GDM1 (cell line): Measurements from ENCODE around the gene KCMF1.

Experiments
- DNase-seq: peaks from one replicate; lab custom pipeline; 2025; lab: John Stamatoyannopoulos, UW

The KCMF1 gene

DNA sequence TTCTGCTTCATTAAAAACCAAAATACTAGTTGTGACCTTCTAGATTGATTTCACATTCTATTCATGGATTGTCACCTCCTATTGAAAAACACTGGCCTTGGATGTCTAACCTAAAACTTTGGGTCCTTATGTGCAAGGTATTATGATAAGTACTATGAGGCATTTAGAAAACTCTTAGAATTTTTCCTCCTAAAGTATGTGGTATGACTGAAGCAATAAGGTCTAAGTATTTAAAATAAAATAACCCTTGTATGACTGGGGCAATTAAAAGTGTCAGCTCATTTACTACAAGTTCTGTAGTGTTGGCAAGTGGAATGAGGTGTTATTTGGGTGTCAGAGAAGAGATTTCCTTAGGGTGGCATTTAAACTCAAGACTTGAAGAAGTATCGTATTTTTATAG, 15.1 kb downstream of the KCMF1 start:
- no peak for DNase-seq

DNA sequence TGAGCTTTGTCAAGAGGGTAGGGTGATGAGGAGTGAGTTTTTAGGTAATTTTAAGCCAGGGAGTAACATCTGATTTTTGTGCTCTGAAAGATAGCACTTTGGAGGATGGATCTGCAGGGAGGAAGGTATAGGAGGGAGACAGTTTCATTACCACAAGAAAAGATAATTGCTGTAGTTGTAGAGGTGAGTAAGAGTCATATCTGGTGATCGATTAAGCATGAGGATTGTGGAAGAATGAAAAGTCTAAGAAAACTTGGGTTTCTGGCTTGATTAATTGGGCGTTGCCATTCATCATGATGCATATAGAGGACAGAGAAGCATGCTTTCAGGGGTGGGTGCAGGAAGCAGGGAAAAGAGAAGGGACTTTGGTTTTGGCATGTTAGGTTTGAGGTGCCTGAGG, 18.5 kb downstream of the KCMF1 start:
- DNase-seq, result no peak

DNA sequence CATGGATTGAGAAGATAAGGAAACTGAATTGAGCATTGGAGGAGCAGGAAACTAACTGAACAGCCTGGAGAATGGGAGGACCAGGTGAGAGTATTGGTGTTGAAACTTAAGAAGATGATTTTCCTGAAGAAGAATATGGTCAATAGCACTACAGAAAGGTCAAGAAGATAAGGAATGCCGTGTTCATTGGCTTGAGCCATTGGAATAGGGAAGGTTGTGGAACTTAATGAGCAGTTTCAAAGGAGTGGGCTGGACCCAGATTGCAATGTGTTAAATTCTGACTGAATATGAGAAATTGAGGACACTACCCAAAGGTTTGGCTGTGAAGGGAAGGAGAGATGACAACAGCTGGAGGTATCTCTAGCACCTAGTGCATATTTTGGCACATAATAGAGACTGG, 19.0 kb downstream of the KCMF1 start:
- no peak for DNase-seq

DNA sequence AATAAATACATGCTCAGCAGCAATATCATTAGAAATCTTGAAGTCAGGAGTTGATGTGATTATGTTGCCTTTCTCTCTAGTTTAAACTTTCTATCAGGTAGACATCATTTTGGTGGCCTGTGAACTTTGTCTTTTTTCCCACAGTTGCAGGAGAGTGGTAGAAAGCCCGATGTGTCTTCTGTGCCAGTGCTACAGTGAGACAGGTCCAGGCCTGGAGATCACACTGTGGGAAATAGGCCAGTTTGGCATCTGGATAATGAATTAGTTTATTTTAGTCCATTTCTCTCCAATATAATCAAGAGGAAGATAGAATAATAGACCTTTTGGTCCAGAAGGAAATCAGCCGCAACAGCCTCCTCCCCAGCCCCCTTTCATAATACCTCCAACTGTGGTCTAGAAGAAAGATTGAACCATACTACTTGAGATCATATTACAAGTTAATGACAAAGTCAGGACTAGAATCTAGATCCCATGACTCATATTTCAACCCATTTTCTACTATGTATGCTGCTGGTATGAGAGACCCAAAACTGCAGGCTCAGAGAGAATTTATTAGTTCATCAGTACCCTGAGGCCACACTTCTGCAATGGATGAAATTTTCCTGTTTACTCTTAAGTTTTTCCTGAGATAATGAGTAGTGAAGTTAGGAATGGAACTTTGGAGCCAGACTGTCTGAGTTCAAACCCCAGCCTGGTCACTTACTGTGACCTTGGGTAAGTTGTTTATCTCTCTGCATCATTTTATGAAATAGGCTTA, 20.6 kb downstream of the KCMF1 start:
- no peak for DNase-seq

DNA sequence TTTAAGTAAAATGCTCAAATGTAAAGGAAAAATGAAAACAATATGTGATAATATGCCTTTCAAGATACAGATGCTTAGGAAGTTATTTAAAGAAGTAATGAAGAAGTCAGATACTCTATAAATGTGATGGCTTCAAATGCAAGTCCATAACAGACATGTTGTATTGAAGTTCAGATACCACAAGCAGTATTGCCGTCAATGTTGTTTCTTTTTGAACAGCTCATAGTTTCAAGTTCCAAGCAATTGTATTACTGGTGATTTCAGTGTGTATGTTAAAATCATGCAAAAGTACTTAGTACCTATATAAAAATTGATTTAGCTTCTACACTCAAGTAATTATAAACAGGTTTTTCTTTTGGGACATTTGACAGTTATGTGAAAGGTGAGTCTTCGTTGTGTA, 24.9 kb downstream of the KCMF1 start:
- no peak for DNase-seq

DNA sequence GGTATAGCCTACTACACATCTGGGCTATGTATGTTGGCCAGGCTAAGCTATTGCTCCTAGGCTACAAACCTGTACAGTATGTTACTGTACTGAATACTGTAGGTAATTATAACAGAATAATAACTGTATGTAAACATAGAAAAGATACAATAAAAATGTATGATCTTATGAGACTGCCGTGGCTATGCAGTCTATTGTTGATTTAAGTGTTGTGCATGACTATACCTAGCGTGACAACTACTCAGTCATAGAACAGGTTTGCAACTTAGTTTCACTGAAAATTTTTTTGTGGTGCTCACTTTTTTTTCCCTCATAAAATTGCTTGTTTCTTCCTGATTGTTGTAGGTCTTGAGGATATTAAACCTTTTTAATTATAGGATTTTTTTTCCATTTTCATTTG, 25.9 kb downstream of the KCMF1 start:
- no peak for DNase-seq

DNA sequence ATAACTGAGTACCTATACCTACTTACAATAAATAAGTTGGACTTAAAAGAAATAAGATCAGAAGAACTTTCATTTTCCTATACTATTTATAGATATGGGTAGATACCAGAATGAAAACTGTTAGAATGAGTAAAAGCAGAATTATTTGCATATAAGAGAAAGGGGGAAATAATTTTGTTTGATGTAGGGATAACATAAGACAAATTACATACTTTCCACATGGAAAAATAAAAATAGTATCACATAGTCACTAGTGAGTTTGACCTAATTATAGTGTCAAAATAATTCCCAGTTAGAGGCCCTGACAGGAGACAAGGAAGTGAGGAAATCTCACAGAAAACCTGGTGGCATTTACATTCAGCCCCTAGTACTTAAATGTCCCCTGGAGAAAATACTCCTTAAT, 28.6 kb downstream of the KCMF1 start:
- DNase-seq, result no peak

DNA sequence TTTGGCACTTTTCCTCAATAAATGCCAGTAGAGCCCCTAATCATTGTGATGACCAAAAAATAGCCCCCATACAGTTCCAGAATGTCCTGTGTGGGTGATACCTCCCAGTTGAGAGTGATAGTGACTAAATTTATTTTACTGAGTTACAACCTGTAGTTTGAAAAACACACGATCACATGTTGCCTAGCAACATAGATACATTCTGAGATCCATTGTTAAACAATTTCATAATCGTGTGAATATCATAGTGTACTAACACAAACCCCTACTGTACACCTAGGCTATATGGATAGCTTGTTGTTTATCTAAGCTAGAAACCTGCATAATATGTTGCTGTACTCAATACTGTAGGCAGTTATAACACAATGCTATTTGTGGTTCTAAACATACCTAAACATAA, 30.6 kb downstream of the KCMF1 start:
- DNase-seq, result no peak

DNA sequence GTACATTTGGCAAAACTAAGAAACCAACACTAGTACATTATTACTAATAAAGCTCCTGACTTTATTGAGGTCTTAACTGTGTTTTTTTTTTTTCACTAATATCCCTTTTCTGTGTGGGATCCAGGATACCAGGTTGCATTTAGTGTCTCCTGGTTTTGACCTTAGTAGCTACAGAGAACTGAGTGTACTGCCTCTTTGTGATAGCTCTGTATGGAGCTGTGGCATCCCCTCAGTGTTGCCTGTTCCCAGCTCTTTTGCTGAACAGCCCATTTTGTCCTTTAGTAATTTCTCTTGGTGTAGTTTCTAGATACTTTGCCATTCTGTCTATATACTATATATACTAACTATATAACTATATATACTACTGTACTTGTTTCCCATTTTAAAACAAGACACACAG, 31.6 kb downstream of the KCMF1 start:
- DNase-seq, result no peak

DNA sequence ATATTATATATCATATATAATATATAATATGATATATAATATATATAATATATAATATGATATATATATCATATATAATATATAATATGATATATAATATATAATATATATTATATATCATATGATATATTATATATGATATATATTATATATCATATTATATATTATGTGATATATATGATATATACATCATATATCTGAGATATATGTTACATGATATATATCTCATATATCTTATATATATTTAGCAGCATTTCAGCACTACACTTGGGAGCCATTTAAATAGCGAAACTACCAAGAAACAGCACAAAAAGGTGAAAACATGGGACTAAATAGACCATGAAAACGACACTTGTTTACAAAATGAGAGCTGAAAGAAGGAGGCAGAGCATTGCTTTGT, 37.3 kb downstream of the KCMF1 start:
- DNase-seq, result no peak

DNA sequence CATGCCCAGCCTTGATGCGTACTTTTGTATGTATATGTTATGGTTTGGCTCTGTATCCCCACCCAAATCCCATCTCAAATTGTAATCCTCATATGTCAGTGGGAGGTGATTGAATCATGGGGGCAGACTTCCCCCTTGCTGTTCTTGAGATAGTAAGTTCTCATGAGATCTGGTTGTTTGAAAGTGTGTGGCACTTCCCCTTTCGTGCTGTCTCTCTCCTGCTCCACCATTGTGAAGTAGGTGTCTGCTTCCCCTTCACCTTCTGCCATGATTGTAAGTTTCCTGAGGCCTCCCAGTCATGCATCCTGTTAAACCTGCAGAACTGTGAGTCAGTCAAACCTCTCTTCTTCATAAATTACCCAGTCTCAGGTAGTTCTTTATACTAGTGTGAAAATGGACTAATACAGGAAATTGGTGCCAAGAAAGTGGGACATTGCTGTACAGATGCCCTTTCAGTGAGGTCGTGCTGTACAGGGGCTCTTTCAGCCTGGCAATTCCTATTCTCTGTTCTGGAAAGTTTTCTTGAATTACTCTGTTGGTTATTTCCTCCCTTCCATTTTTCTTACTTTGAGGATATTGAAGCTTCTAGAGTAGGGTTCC, 38.2 kb downstream of the KCMF1 start:
- DNase-seq, result peak; percentile 42

DNA sequence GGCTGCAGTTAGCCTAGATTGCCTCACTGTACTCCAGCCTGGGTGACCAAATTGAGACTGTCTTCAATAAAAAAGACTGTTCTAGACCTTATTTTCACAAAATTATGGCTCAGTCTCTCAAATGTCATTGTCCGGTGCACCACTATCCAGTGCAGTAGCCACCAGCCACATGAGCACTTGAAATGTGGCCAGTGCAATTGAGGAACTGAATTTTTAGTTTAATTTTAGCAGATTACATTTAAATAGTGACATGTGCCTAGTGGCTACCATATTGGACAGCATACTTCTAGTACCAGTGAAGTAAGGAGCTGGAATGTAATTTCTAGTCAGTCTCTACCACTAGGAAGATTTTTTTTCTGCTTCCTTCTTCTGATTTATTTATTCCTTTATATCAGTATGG, 39.4 kb downstream of the KCMF1 start:
- no peak for DNase-seq

DNA sequence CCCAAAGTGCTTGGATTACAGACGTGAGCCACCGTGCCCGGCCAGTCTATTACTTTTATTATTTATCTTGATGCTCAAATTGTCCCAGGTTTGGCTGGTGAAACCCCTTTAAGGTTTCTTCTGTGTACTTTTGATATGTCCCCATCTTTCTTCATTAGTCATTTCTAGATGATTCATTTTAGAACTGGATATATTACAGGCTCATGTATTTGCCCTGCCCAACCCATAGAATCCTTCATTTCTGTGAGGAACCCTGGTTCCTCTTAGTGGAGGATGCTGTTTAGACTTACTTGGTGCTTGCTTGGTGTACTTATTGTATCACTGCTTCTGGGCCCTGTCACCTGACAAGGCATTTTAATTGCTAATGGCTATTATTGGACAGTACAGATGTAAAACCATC, 40.1 kb downstream of the KCMF1 start:
- DNase-seq, result no peak

DNA sequence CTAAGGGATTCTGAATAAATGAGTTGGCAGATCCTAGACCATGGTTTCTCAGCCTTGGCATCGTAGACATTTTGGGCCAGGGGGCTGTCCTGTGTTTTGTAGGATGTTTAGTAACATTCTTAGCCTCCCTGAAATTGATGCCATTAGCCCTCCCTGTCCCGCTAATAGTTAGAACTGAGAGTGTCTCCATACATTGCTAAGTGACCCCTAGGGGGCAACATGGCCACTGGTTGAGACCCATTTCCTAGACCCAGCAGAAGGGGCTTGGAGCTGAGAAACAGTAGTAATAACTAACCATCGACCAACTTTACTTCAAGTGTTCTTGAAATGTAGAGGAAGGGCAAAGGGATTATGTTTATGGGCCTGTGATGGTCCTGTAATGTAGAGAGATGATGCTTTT, 40.8 kb downstream of the KCMF1 start:
- no peak for DNase-seq

DNA sequence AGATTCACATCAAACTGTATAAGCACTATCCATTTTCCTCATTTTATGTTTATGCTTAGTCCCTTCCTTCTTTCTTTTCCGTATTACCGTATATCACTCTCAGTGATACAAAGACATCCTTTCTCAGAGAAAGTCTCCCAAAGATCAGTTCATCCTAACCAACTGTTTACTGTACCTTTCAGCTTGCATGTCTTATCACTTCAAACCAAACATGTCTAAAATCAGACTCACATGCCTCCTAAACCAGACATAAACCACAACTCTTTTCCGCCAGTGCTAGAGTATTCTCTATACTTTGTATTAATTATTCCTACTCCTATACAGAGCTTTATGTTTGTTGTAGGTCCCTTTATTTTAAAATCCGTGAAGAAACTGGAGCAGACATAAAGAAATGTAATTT, 41.5 kb downstream of the KCMF1 start:
- DNase-seq, result no peak

DNA sequence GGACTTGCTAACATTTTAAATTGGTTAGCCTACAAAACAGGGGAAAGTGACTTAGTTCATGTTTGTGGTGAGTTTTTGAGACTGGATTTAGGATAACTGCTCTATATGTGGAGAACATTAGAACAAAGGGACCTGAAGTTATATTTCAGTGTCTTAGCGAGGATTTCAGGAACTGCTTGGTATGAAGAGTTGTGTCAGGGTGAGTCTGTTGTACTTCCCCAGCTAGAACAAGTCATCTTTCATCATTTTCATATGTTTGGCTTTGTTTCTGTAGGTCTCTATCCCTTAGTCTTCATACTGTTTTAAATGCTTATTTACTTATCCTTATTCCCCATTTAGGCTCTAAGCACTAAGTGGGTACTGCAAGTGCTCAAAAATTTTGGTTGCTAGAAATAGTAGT, 41.9 kb downstream of the KCMF1 start:
- no peak for DNase-seq

DNA sequence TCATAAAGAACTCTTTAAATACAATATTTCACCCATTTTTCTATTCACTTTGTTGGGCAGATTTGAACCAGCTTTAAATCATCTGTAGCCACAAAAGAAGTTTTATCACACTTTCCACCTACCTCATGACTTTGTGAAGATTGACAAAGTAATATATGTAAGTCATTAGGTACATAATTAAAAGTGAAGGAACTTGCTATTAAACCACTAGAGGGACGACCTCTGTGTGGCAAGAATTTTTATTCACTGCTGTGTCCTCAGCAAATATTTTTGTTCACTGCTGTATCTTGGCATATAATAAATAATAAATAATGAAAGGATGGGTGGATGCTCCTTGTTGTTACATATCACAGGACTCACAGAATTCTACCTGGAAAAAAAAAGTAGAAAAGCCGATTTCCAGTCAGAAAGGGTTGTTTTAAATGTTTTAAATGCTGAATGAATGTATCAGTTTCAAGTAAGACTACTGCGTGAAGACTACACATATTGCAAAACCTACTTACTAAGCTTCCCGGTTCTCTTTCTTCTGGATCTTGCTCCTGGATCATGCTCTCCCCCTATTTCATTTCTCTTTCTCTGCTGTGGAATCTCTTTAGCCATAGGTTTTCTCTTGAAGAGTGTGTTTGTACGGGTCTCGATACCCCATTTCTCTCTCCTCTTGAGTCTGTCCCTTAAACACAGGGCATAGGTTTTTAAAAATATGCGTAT, 44.8 kb downstream of the KCMF1 start:
- DNase-seq, result no peak

DNA sequence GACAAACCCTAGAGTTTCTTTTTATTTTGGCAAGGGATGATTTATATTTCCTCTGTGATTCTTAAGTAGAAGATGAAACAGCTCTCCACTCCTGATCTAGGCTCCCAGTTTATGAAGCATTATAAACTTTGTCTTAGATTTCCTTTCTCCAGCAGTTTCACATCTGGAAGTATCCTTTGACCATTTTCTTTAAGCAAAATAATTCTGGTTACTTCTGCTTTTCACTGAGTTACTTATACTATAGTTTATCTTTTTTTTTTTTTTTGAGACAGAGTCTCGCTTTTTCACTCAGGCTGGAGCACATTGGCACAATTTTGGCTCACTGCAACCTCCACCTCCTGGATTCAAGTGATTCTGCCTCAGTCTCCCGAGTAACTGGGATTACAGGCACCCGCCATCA, 45.5 kb downstream of the KCMF1 start:
- no peak for DNase-seq

DNA sequence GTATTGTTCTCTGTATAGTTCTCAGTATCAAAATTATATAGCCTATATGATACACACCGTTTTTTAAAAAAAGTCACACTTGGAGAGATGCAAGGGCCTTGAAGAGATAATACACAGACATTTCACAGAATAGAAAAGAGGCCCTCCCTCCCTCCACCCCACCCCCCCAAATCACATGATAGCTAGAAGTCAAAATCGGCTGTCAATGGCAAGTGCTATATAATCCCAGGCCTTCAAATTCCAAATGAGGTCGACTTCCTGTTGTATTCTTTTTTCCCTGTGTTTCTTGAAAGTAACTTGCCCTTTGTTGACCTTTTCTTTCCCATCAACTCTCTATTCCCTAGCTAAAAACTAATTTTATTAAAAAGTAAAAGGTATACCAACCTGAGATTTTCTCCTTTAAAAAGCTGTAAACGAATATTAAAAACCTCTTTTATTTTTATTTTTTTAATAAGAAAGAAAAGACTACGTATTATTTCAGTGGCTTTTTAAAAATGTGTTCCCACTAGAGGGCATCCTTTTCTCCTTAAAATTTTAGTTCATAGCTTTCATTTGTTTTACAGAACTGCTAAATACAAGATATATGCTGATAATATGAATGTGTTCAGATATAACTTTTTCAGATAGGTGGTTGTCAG, 46.6 kb downstream of the KCMF1 start:
- no peak for DNase-seq

DNA sequence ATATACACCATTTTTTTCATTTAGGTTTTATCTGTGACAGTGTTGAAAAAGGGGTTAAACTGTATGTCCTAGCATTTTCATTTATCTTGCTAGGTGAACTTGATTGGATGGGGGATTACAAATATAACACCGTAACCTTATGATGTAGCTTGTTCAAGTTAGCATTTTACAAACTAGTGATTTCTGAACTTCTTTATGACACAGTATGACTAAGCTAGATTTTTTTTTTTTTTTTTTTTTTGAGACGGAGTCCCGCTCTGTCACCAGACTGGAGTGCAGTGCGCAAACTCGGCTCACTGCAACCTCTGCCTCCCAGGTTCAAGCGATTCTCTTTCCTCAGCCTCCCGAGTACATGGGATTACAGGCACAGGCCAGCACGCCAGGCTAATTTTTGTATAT, 47.1 kb downstream of the KCMF1 start:
- DNase-seq, result no peak

DNA sequence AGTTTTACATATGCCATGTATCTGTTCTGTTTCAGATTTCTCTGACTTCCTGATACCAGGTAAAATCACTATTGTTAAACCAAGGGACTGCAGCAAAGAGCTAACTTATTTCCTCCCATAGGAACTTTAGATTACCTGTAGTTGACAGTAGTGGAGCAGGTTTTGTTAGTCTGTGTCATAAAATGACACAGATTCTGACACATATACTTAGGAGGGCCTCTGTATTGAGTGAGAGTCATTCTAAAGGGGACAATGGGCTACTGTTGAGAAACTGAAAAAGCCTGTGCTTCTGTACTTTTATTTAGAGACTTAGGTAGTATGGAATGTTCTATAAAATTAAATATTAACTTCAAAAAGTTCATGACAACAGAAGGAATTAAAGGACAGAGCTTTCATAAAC, 48.2 kb downstream of the KCMF1 start:
- no peak for DNase-seq

DNA sequence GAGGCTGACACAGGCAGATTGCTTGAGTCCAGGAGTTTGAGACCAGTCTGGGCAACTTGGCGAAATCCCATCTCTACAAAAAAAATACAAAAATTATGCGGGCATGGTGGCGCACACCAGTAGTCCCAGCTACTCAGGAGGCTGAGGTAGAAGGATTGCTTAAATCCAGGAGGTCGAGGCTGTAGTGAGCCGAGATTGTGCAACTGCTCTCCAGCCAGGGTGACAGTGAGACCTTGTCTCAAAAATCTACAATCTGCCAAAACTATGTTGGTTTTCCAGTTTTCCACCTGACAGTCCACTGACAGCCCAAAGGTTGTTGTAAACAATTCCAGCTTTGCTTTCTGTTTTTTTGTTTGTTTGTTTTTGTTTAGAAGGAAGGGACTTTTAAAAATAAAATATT, 51.3 kb downstream of the KCMF1 start:
- DNase-seq, result no peak
